Measurements from ENCODE around the gene VMP1.

- TF ChIP-seq CEBPB (IDR thresholded peaks at IDR 0.05), result no peak
- no peak for TF ChIP-seq TEAD4 (IDR thresholded peaks at IDR 0.05)
- TF ChIP-seq, protein P1, sequence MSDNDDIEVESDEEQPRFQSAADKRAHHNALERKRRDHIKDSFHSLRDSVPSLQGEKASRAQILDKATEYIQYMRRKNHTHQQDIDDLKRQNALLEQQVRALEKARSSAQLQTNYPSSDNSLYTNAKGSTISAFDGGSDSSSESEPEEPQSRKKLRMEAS (IDR thresholded peaks at IDR 0.05), result no peak
- no peak for TF ChIP-seq TCF12 (IDR thresholded peaks at IDR 0.05; ENCODE audit: low read depth)
- no peak for TF ChIP-seq RAD21 (IDR thresholded peaks at IDR 0.05; ENCODE audit: low read depth)
- no peak for TF ChIP-seq REST (IDR thresholded peaks at IDR 0.05; ENCODE audit: low read depth)
- TF ChIP-seq ZBTB7A (IDR thresholded peaks at IDR 0.05; ENCODE audit: low read depth), result no peak
- no peak for TF ChIP-seq EGR1 (IDR thresholded peaks at IDR 0.05)
- no peak for TF ChIP-seq FOXM1 (IDR thresholded peaks at IDR 0.05; ENCODE audit: borderline replicate concordance, low read depth)
- TF ChIP-seq TAF1 (IDR thresholded peaks at IDR 0.05; ENCODE audit: low read depth), result no peak
- TF ChIP-seq, protein P2, sequence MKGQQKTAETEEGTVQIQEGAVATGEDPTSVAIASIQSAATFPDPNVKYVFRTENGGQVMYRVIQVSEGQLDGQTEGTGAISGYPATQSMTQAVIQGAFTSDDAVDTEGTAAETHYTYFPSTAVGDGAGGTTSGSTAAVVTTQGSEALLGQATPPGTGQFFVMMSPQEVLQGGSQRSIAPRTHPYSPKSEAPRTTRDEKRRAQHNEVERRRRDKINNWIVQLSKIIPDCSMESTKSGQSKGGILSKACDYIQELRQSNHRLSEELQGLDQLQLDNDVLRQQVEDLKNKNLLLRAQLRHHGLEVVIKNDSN (IDR thresholded peaks at IDR 0.05), result no peak
- no peak for TF ChIP-seq EP300 (IDR thresholded peaks at IDR 0.05; ENCODE audit: borderline replicate concordance)
- TF ChIP-seq CREB1 (IDR thresholded peaks at IDR 0.05; ENCODE audit: low read depth), result no peak
These were observed 28.5 kb upstream of the VMP1 start for GRCh38 chr17:59678918-59679317.
